SJCRH30 (cell line): Measurements from ENCODE around the gene TRNAU1AP. TPM values are rescaled to one million over a fixed set of nuclear protein-coding genes. Genes with fewer than 3 reads are reported as not detected.
"Not testable (repeated sequence)": the region's sequence is repeated elsewhere in the genome, so short reads cannot be mapped to it uniquely, and the experiment has no call there.

Experiments used
- DNase-seq, 2 experiments: peaks; one replicate each; pipeline ENCODE4 v3.0.0-alpha.2; 2015 to 2020
- H3K27ac ChIP-seq: fragments of 250-450 bp; sonication (Bioruptor Pico); 2 replicates; pipeline ENCODE4 v1.5.1; 2020; ENCODE audit warnings: mild to moderate bottlenecking, moderate library complexity
- H3K27me3 ChIP-seq: fragments of 250-450 bp; sonication (Bioruptor Pico); 2 replicates; pipeline ENCODE4 v1.5.1; 2020; ENCODE audit warnings: mild to moderate bottlenecking, moderate library complexity
- H3K36me3 ChIP-seq: fragments of 250-450 bp; sonication (Bioruptor Pico); 2 replicates; pipeline ENCODE4 v1.5.1; 2020; ENCODE audit warnings: mild to moderate bottlenecking, moderate library complexity
- H3K4me1 ChIP-seq: fragments of 250-450 bp; sonication (Bioruptor Pico); 2 replicates; pipeline ENCODE4 v1.5.1; 2020; ENCODE audit warnings: mild to moderate bottlenecking, moderate library complexity
- H3K4me3 ChIP-seq: fragments of 250-450 bp; sonication (Bioruptor Pico); 2 replicates; pipeline ENCODE4 v1.5.1; 2020; ENCODE audit warnings: mild to moderate bottlenecking, moderate library complexity
- H3K9me3 ChIP-seq: fragments of 250-450 bp; sonication (Bioruptor Pico); replicated peaks from 2 replicates; pipeline ENCODE4 v1.5.1; 2020; ENCODE audit warnings: mild to moderate bottlenecking, moderate library complexity
- total RNA-seq: library from RNA; depleted of rRNA; stranded (reverse); fragments of >200 nt; shearing (Covaris generic); gene quantifications from 2 replicates; pipeline ENCODE4 v1.2.3, GENCODE V29; 2014

Gene TRNAU1AP
- total RNA-seq, 1 experiment from 2014 or later = 24.7 TPM

DNA sequence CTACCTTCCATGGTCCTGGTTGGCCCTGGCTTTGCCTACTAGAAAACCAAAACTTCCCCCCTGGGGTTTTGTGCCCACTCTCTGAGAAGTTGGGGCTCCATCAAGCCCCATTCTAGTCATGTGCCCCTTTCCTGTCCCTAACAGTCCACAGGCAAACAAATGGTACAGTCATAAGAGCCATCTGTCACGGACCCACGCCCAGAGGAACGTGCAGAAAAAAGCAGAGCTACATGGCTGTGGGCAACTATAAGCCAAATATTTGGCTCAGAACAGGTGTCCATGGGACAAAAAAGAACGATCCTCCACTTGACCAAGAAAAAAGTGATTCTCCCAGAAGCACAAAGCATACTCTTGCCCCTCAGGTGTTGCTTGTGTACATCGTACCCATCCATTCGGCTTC lies 14.6 kb upstream of the TRNAU1AP start:
- Histone ChIP-seq H3K9me3 (no peaks in the 10 kb centered on the region), H3K27me3 (no peaks in the 10 kb centered on the region), H3K4me3 (no peak overlapping the region), H3K36me3 (peaks cover 38% of the 10 kb centered on the region), H3K27ac (no peak overlapping the region), H3K4me1 (no peaks in the 10 kb centered on the region)
- DNase-seq = no peak

DNA sequence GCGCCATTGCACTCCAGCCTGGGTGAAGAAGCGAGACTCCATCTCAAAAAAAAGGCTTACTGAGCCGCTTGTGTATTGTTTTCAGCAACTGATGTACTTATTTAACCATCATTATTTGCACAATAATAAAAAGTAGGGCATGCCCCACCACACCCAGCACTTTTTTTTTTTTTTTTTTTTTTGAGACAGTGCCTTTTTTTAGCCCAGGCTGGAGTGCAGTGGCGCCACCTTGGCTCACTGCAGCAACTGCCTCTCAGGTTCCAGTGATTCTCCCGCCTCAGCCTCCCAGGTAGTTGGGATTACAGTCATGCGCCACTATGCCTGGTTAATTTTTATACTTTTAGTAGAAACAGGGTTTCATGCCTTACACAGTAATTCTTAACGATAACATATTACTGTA lies 12.2 kb upstream of the TRNAU1AP start:
- H3K36me3 ChIP-seq = peaks cover 21% of the 10 kb centered on the region
- H3K27me3 ChIP-seq = no peaks in the 10 kb centered on the region
- H3K9me3 ChIP-seq = no peaks in the 10 kb centered on the region
- no peak overlapping the region for H3K27ac ChIP-seq
- no peak for DNase-seq
- no peak overlapping the region for H3K4me3 ChIP-seq
- H3K4me1 ChIP-seq = no peaks in the 10 kb centered on the region

DNA sequence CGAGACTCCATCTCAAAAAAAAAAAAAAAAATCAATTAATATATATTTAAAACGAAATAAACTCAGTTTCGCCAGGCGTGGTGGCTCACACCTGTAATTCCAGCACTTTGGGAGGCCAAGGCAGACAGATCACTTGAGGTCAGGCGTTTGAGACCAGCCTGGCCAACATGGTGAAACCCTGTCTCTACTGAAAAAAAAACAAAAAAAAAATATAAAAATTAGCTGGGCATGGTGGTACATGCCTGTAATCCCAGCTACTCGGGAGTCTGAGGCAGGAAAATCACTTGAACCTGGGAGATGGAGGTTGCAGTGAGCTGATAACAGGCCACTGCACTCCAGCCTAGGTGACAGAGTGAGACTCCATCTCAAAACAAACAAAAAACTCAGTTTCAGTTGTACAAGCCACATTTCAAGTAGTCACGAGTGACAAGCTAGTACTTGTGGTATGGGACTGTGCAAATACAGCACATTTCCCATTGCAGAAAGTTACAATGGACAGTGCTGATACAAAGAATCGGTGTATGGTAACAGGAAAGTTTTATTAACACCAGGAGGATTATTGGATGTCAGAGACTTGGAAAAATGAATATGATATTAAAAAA lies 11.4 kb upstream of the TRNAU1AP start:
- not testable (repeated sequence) for H3K4me1 ChIP-seq, H3K27ac ChIP-seq, H3K4me3 ChIP-seq, DNase-seq, H3K9me3 ChIP-seq, H3K27me3 ChIP-seq
- peaks cover 12% of the 10 kb centered on the region for H3K36me3 ChIP-seq

DNA sequence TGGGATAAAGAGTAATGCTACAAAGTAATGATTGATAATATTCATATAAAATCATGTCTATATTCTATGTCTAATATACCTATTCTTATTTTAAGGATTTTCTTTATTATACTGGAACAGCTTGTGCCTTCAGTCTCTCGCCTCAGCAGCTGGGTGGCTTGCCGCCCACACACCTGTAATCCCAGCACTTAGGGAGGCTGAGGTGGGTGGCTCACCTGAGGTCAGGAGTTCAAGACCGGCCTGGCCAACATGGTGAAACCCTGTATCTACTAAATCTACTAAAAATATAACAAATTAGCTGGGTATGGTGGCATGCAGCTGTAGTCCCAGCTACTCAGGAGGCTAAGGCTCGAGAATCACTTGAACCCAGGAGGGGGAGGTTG lies 7.6 kb upstream of the TRNAU1AP start:
- H3K27me3 ChIP-seq = no peaks in the 10 kb centered on the region
- DNase-seq = no peak

DNA sequence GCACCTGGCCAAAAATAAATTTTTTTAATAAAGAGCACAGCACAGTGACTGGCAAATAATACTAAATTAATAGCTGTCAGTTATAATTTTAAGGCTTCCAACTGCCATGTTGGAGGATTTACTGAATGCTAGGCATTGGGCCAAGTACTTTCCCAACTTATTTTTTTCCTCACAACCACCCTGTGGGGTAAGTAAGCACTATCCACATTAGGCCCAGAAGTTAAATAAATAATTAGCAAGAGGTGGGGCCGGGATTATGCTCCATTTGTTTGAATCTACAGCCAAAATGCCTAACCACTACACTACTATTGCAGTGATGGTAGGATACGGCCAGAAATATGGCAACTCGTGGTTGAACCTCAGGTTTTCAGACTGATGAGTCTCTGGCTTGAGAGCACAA lies 4.6 kb upstream of the TRNAU1AP start:
- Histone ChIP-seq H3K4me1 (no peaks in the 10 kb centered on the region), H3K36me3 (no peaks in the 10 kb centered on the region), H3K4me3 (no peak overlapping the region), H3K9me3 (no peaks in the 10 kb centered on the region), H3K27me3 (no peaks in the 10 kb centered on the region), H3K27ac (no peak overlapping the region)
- DNase-seq = no peak

More for the DNA sequence above, 7.6 kb upstream of the TRNAU1AP start:
- H3K36me3 ChIP-seq = 0 out of 2 replicates have a peak, but pooled peaks cover 2% of the 10 kb centered on the region
- H3K4me3 ChIP-seq = no peak overlapping the region
- no peaks in the 10 kb centered on the region for H3K4me1 ChIP-seq
- H3K9me3 ChIP-seq = no peaks in the 10 kb centered on the region
- no peak overlapping the region for H3K27ac ChIP-seq

DNA sequence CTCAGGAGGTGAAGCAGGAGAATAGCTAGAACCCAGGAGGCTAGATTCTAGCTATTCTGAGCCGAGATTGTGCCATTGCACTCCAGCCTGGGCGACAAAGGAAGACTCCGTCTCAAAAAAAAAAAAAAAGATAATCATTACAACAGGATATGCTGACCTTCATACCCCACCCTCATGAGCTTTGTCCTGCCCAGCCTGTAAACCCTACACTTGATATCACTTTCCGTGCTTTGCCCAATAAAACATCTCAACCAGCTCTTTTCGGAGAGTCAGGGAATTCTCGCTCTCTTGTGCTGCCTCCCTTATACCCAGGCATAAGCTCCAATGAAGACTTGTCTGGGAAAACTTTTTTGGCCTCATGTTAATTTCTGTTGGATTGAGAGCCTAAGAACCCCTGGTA lies 1.5 kb upstream of the TRNAU1AP start:
- H3K9me3 ChIP-seq = no peaks in the 10 kb centered on the region
- DNase-seq = no peak
- H3K4me1 ChIP-seq = peaks cover 6% of the 10 kb centered on the region; the same call in 1 of the 2 replicates
- H3K27ac ChIP-seq = no peak overlapping the region
- peaks cover 4% of the 10 kb centered on the region; the same call in 1 of the 2 replicates for H3K36me3 ChIP-seq
- H3K4me3 ChIP-seq = no peak overlapping the region
- H3K27me3 ChIP-seq = no peaks in the 10 kb centered on the region

DNA sequence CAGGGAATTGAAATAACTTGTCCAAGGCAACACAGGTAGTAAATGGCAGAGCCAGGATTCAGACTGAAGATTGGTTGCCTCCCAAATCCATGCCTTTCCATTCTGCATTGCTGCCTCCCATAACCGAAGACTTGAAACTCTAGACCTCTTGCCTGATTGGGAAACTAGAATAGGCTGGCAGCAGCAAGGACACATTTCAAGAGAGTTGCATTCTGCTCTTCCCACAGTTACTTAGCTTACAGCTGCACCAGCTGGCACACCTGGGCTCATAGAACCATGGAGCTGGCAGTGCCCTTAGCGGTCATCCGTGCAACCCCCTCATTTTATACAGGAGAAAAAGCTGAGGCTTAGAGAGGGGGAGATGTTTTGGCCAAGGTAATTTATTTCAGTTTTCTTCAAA lies 8.0 kb downstream of the TRNAU1AP start:
- peaks cover 61% of the 10 kb centered on the region for H3K36me3 ChIP-seq
- no peaks in the 10 kb centered on the region for H3K4me1 ChIP-seq
- H3K4me3 ChIP-seq = no peak overlapping the region
- H3K27me3 ChIP-seq = no peaks in the 10 kb centered on the region
- DNase-seq = no peak
- H3K9me3 ChIP-seq = no peaks in the 10 kb centered on the region
- no peak overlapping the region for H3K27ac ChIP-seq

- Histone ChIP-seq H3K27ac (no peak overlapping the region), H3K36me3 (peaks cover 71% of the 10 kb centered on the region), H3K4me1 (no peaks in the 10 kb centered on the region), H3K4me3 (no peak overlapping the region), H3K9me3 (no peaks in the 10 kb centered on the region), H3K27me3 (no peaks in the 10 kb centered on the region)
- no peak for DNase-seq
These were observed 11.4 kb downstream of the TRNAU1AP start for GRCh38 chr1:28564310-28564709.

DNA sequence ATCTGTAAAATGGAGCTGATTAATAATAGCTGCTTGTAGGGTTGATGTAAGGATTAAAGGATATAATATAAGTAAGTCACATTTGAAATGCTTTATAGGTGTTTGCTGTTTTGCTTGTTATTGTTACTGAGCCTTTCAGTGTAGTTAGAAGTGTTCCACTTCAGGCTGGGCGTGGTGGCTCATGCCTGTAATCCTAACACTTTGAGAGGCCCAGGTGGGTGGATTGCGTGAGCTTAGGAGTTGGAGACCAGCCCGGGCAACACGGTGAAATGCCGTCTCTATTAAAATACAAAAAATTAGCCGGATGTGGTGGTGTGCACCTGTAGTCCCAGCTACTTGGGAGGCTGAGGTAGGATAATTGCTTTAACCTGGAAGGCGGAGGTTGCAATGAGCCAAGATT lies 12.2 kb downstream of the TRNAU1AP start:
- Histone ChIP-seq H3K36me3 (peaks cover 66% of the 10 kb centered on the region), H3K9me3 (no peaks in the 10 kb centered on the region), H3K27ac (no peak overlapping the region), H3K4me3 (no peak overlapping the region), H3K4me1 (no peaks in the 10 kb centered on the region), H3K27me3 (no peaks in the 10 kb centered on the region)
- no peak for DNase-seq

DNA sequence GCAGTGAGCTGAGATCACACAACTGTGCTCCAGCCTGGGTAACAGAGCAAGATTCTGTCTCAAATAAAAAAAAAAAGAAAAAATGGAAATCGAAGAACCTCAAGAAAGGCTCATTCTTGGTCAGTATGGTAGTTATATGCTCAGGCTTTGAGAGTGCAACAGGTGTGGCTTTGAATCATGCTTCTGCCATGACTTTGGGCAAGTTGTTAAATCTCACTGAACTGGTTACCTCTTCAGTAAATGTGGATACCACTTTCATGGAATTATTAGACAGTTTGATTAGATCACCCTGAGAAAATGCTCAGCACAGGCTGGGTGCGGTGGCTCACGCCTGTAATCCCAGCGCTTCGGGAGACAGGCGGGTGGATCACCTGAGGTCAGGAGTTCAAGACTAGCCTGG lies 12.8 kb downstream of the TRNAU1AP start:
- DNase-seq = no peak
- H3K4me1 ChIP-seq = no peaks in the 10 kb centered on the region
- peaks cover 61% of the 10 kb centered on the region for H3K36me3 ChIP-seq
- H3K27ac ChIP-seq = no peak overlapping the region
- H3K9me3 ChIP-seq = no peaks in the 10 kb centered on the region
- H3K4me3 ChIP-seq = no peak overlapping the region
- H3K27me3 ChIP-seq = no peaks in the 10 kb centered on the region

DNA sequence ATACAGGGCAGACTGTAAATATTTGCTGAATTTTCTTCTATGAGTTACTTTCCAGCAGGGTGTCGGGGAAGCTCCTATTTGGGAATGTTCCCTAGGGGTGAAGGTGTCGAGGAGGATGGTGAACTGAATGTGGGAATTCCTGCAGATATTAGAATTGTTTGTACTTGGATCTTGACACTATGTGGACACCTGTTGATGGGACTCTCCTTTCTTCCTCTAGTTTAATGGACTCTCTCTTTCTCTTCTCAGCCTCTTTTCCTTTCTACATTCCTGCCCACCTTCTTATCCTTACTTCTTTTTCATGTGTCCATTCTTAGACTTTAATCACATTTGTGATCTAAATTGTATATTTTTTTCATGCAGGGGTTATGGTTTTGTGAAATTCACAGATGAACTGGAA lies 14.0 kb downstream of the TRNAU1AP start:
- H3K27ac ChIP-seq = no peak overlapping the region
- H3K4me1 ChIP-seq = no peaks in the 10 kb centered on the region
- no peak for DNase-seq
- no peak overlapping the region for H3K4me3 ChIP-seq
- H3K9me3 ChIP-seq = no peaks in the 10 kb centered on the region
- H3K27me3 ChIP-seq = no peaks in the 10 kb centered on the region
- H3K36me3 ChIP-seq = peaks cover 49% of the 10 kb centered on the region

- no peaks in the 10 kb centered on the region for H3K9me3 ChIP-seq
- H3K4me3 ChIP-seq = no peak overlapping the region
- H3K4me1 ChIP-seq = no peaks in the 10 kb centered on the region
- no peaks in the 10 kb centered on the region for H3K27me3 ChIP-seq
- DNase-seq = no peak
- peaks cover 40% of the 10 kb centered on the region for H3K36me3 ChIP-seq
- H3K27ac ChIP-seq = no peak overlapping the region
These were observed 19.0 kb downstream of the TRNAU1AP start for GRCh38 chr1:28571911-28572310.

DNA sequence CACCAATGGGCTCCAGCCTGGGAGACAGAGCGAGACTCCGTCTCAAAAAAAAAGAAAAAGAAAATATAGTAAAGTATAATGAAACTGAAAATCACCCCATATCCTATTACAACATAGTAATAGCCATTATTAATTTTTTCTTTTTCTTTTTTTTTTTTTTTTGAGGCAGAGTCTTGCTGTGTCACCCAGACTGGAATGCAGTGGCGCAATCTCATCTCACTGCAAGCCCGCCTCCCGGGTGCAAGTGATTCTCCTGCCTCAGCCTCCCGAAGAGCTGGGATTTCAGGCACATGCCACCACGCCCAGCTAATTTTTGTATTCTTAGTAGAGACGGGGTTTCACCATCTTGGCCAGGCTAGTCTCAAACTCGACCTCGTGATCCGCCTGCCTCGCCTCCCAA lies 20.0 kb downstream of the TRNAU1AP start:
- H3K36me3 ChIP-seq = peaks cover 41% of the 10 kb centered on the region
- H3K4me1 ChIP-seq, H3K27me3 ChIP-seq, DNase-seq, H3K9me3 ChIP-seq, H3K4me3 ChIP-seq, H3K27ac ChIP-seq: not testable (repeated sequence)

DNA sequence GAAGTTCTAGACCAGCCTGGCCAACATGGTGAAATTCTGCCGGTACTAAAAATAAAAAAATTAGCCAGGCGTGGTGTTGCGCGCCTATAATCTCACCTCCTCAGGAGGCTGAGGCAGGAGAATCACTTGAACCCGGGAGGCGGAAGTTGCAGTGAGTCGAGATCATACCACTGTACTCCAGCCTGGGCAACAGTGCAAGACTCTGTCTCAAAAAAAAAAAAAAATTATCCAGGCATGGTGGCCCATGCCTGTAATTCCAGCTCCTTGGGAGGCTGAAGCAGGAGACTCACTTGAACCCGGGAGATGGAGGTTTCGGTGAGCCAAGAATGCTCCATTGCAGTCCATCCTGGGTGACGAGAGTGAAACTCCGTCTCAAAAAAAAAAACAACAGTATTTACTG lies 20.7 kb downstream of the TRNAU1AP start:
- no peaks in the 10 kb centered on the region for H3K27me3 ChIP-seq
- H3K9me3 ChIP-seq = no peaks in the 10 kb centered on the region
- peaks cover 41% of the 10 kb centered on the region for H3K36me3 ChIP-seq
- no peak overlapping the region for H3K4me3 ChIP-seq
- no peak for DNase-seq
- no peaks in the 10 kb centered on the region for H3K4me1 ChIP-seq
- no peak overlapping the region for H3K27ac ChIP-seq

DNA sequence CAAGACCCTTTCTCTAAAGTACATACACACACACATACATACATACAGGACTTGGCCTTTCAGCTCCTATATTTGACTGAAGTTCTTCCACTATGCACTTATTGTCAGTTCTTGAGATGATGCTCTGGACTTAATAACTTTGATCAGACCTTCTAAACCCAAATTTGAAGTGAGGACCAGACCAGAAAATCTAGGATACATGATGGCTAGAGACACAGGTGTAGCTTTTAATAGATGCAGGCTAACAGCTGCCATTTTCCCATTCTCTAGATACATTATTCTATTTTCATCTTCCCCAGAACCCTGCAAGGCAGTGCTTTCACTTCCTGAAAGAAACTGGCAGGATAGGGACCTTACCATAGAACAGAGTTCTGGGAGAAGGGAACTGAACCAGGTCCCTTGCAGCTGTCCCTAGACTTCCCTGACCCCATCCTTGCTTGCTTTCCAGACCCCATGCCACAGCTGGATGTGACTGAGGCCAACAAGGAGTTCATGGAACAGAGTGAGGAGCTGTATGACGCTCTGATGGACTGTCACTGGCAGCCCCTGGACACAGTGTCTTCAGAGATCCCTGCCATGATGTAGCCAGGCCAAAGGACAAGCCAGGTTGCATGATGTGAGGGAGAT lies 24.3 kb downstream of the TRNAU1AP start:
- H3K4me1 ChIP-seq = peaks cover 6% of the 10 kb centered on the region
- no peaks in the 10 kb centered on the region for H3K27me3 ChIP-seq
- no peak overlapping the region for H3K27ac ChIP-seq
- peaks cover 58% of the 10 kb centered on the region for H3K36me3 ChIP-seq
- peak in 1 of 2 experiments; percentile 49 for DNase-seq
- no peaks in the 10 kb centered on the region for H3K9me3 ChIP-seq
- no peak overlapping the region for H3K4me3 ChIP-seq
